HEK293T (cell line): Measurements from ENCODE around the gene DYNC1I1.

Experiments used
- FOXA1 ChIP-seq: fragments of 450-650 bp; IDR thresholded peaks from 2 replicates; pipeline ENCODE4 v1.6.1; 2016; ENCODE audit warnings: mild to moderate bottlenecking
- FOXM1 ChIP-seq: fragments of 450-650 bp; IDR thresholded peaks from 2 replicates; pipeline ENCODE4 v1.6.1; 2017; ENCODE audit warnings: mild to moderate bottlenecking, borderline replicate concordance
- SP1 ChIP-seq: fragments of 450-650 bp; IDR thresholded peaks from 2 replicates; pipeline ENCODE4 v1.6.1; 2017
- TARDBP ChIP-seq: fragments of 450-650 bp; IDR thresholded peaks from 2 replicates; pipeline ENCODE4 v1.6.1; 2016
- ZNF384 ChIP-seq: fragments of 450-650 bp; IDR thresholded peaks from 2 replicates; pipeline ENCODE4 v1.6.1; 2016

- TF ChIP-seq TARDBP (no peak), SP1 (no peak), FOXM1 (no peak), FOXA1 (no peak), ZNF384 (no peak)
These were observed 303.4 kb downstream of the DYNC1I1 start for GRCh38 chr7:96075510-96076349.
